Hypothalamus (tissue), 51 donors: ENCODE data around the gene CCDC194.

Experiments
- DNase-seq, 51 donors: peaks; one replicate each; lab custom pipeline; 2025; lab: John Stamatoyannopoulos, UW

Gene CCDC194

GRCh38 chr19:17393914-17394313, at the start of gene CCDC194:
TSS of gene CCDC194 (minus strand) at chr19:17394196. CDS start at chr19:17394158, 38 bp downstream.
- no peak for DNase-seq

GRCh38 chr19:17441241-17442021, 47.4 kb upstream of the CCDC194 start:
- DNase-seq: no peak

GRCh38 chr19:17436874-17437267, 42.9 kb upstream of the CCDC194 start:
- no peak for DNase-seq

- DNase-seq: no peak
These were observed 42.3 kb upstream of the CCDC194 start for GRCh38 chr19:17436094-17436873.

- DNase-seq: no peak
These were observed 41.2 kb upstream of the CCDC194 start for GRCh38 chr19:17435218-17435617.

GRCh38 chr19:17431417-17431816, 37.4 kb upstream of the CCDC194 start:
- no peak for DNase-seq

- no peak for DNase-seq
These were observed 35.7 kb upstream of the CCDC194 start for GRCh38 chr19:17429641-17430113.

- peak in 29 of 51 donors; percentile 4 to 51 (median 27) for DNase-seq
These were observed 30.9 kb upstream of the CCDC194 start for GRCh38 chr19:17424743-17425365.

GRCh38 chr19:17423429-17424208, 29.6 kb upstream of the CCDC194 start:
- DNase-seq: no peak

- no peak for DNase-seq
These were observed 27.9 kb upstream of the CCDC194 start for GRCh38 chr19:17421942-17422341.

- DNase-seq: peak in 8 of 51 donors; percentile 5 to 27 (median 21)
These were observed 26.5 kb upstream of the CCDC194 start for GRCh38 chr19:17420475-17420924.

GRCh38 chr19:17419621-17420474, 25.9 kb upstream of the CCDC194 start, which contains the start of gene MVB12A:
TSS of gene MVB12A (plus strand) at chr19:17420047. CDS start at chr19:17420136, 89 bp downstream.
- DNase-seq: peak; percentile 66 to 99 (median 96)

- DNase-seq: no peak
These were observed 25.2 kb upstream of the CCDC194 start for GRCh38 chr19:17419154-17419620.

GRCh38 chr19:17418710-17419109, 24.7 kb upstream of the CCDC194 start:
- no peak for DNase-seq

- DNase-seq: no peak
These were observed 21.1 kb upstream of the CCDC194 start for GRCh38 chr19:17415121-17415520.

- no peak for DNase-seq
These were observed 20.1 kb upstream of the CCDC194 start for GRCh38 chr19:17414097-17414496.

GRCh38 chr19:17411801-17412200, 17.8 kb upstream of the CCDC194 start:
- DNase-seq: no peak

- DNase-seq: no peak
These were observed 16.0 kb upstream of the CCDC194 start for GRCh38 chr19:17409990-17410389.

GRCh38 chr19:17406887-17407196, 12.8 kb upstream of the CCDC194 start:
- no peak for DNase-seq
